Astrocyte (in vitro differentiated cells and primary cell): Measurements from ENCODE around the gene C3.
"Not testable (repeated sequence)": the region's sequence is repeated elsewhere in the genome, so short reads cannot be mapped to it uniquely, and the experiment has no call there.

Experiments
- EZH2 ChIP-seq: IDR thresholded peaks from 2 replicates; pipeline ENCODE4 v1.6.1; 2012; ENCODE audit warnings: mild to moderate bottlenecking, low read length, inconsistent platforms; ENCODE audit not compliant: insufficient read depth
- TF ChIP-seq, protein P1 (sequence below): IDR thresholded peaks from 2 replicates; pipeline ENCODE4 v1.5.1; 2011; ENCODE audit warnings: low read depth, mild to moderate bottlenecking, inconsistent platforms, low read length, moderate library complexity; ENCODE audit not compliant: insufficient read depth

- TF ChIP-seq EZH2: not testable (repeated sequence)
- TF ChIP-seq, protein P1, sequence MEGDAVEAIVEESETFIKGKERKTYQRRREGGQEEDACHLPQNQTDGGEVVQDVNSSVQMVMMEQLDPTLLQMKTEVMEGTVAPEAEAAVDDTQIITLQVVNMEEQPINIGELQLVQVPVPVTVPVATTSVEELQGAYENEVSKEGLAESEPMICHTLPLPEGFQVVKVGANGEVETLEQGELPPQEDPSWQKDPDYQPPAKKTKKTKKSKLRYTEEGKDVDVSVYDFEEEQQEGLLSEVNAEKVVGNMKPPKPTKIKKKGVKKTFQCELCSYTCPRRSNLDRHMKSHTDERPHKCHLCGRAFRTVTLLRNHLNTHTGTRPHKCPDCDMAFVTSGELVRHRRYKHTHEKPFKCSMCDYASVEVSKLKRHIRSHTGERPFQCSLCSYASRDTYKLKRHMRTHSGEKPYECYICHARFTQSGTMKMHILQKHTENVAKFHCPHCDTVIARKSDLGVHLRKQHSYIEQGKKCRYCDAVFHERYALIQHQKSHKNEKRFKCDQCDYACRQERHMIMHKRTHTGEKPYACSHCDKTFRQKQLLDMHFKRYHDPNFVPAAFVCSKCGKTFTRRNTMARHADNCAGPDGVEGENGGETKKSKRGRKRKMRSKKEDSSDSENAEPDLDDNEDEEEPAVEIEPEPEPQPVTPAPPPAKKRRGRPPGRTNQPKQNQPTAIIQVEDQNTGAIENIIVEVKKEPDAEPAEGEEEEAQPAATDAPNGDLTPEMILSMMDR: not testable (repeated sequence)
Observed at GRCh38 chr19:6762253-6762797, 41.9 kb upstream of the C3 start.
